Measurements from ENCODE around the gene COX8C.

The COX8C gene, protein sequence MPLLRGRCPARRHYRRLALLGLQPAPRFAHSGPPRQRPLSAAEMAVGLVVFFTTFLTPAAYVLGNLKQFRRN

DNA sequence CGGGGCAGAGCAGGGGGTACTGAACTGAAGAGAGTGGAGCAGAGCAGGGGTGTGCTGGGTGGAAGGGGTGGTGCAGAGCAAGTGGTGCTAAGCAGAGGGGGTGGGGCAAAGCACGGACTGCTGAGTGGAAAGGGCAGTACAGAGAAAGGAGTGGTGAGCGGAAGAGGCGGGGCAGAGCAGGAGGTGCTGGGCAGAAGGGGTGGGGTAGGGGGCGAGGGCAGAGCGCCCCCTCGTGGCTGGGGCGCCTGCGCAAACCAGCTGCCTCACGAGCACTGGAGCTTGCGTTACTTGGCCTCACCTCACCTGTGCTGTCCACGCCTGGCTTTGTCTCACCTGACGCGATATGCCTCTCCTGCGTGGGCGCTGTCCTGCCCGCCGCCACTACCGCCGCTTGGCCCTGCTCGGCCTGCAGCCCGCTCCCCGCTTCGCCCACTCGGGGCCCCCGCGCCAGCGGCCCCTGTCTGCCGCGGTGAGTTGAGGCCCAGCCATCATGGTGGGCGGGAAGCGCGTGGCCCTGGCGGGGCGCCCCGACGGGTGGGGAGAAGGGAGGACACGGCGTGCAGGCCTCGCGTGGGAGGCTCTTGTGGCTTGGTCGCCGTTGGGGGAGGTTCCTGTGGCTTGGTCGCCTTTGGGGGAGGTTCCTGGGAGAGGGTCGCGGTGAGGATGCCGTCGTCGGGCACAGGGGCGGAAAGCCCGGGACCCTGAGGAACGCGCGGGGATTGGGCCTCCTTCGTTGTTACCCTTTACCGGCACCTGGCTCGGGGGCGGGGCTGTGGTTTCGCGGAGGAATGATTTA, at the start of gene COX8C:
Gene COX8C, plus strand, starts transcription at position 257 of the 796 bp plus-strand sequence. Its CDS starts 87 bp downstream, at position 344.
- DNase-seq, result no peak

DNA sequence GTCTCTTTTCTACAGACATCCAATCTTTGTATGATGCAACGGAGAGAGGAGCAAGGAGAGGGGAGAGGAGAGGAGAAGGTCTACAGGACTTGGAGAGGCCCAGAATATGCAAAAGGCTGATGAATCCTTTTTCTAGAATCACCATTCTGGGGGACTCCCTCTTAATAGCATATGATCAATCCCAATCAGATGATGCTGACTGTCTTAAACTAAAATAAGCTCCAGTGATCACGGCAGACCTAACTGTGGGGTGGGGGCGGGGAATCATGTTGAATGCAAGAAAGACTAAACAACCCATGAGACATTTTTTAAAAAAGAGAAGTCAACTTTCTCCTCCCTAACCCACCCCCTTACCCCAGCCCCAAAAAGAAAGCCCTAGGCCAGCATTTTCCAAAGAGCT, 47.6 kb upstream of the COX8C start:
- DNase-seq, result no peak

- no peak for DNase-seq
Measured at GRCh38 chr14:93299866-93300265, 47.1 kb upstream of the COX8C start.

DNA sequence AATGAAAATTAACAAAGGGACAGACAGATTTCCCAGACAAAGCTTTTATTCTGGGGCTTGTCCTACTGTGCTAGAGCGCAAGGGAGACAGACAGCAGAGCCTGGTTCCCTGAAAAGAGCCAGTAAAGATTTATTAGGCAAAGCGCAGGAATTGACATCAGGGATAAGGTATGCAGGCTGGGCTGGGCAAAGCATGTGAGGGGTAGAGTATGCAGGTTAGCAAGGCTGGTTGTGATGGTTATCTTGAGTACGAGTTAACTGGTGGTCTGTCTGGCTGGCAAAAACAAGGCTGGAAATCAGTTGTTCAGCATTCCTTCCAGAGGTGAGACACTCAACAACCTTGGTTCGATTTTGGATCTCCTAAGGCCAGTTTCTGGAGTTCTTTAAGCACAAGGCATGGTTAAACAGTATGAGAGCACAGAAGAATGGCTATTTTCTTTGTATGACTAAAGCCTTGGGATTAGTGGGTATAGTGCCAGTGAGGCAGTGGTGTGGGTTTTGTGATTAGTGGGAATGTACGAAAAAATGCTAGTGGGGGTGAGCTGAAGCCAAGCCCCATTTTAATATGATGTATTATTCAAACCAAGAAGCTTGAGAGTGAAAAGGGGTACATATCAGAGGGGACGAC, 45.0 kb upstream of the COX8C start:
- no peak for DNase-seq

DNA sequence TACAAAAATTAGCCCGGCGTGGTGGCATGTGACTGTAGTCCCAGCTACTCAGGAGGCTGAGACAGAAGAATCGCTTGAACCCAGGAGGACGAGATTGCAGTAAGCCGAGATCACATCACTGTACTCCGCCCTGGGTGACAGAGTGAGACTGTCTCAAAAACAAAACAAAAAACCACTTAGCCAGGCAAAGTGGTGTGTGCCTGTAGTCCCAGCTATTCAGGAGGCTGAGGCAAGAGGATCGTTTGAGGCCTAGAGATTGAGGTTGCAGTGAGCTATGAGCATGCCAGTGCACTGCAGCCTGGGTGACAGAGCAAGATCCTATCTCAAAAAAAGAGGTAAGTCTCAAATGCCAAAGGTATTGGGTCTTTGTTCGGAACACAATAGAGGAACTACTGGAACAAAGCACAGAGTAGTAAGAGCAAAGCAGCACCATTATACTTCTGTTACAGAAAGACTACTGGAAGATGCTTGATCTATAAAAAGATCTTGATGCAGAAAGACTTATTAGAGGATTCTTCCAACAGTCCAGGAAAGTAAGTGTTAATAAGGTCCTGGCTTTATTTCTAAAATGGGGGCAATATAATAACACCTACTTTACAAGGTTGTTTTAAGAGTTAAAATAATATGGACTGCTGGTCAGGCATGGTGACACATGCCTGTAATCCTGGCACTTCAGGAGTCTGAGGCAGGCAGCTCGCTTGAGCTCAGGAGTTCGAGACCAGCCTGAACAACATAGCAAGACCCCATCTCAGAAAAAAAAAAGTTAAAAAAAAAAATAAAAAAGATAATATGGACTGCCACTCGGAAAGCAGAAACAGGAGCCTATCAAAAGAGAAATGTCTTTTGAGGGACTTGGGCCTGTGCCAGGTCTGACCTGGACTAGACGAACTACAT, 44.0 kb upstream of the COX8C start:
- no peak for DNase-seq

DNA sequence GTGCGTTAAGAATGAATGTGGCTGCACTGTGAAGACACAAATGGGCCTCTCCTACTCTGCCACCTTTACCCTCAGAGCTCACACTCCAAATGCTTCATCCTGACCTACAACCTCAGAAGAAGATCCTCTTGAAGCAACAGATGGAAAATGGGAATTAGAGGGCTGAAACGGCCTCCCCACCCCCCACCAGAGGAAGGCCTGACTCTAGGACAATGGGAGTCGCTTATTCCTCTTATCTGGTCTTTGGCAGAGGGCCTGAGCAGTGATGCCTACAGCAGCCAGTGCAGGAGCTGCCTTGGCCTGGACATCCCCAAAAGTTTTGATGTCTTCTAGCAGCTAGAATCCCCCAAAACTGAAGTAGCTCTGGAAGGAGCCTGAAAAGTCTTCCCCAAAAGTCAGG, 43.3 kb upstream of the COX8C start:
- no peak for DNase-seq

DNA sequence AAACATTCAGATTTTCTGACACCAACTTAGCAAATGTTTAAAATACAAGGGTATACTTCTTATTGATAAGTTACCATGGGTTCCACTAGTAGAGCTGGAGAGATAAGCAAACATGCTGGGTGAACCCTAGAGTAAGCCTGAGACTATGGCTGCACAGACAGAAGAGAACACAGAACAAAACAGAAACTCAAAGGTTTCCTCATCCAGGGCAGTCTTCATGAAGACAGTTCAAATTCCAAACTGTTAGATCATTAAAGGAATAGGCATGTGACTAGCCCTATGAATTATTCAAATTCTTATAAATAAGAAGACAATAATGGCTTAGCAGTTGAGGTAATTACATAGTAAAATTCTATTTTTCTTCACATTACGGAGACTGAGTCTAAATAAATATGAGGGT, 42.2 kb upstream of the COX8C start:
- DNase-seq, result no peak

GRCh38 chr14:93305725-93306418, 41.1 kb upstream of the COX8C start:
- no peak for DNase-seq

- DNase-seq, result no peak
Measured at GRCh38 chr14:93306812-93307211, 40.2 kb upstream of the COX8C start.

- DNase-seq, result no peak
Measured at GRCh38 chr14:93308686-93309345, 38.2 kb upstream of the COX8C start.

- no peak for DNase-seq
Measured at GRCh38 chr14:93309427-93309966, 37.5 kb upstream of the COX8C start.

GRCh38 chr14:93311082-93311481, 35.9 kb upstream of the COX8C start:
- DNase-seq, result no peak

DNA sequence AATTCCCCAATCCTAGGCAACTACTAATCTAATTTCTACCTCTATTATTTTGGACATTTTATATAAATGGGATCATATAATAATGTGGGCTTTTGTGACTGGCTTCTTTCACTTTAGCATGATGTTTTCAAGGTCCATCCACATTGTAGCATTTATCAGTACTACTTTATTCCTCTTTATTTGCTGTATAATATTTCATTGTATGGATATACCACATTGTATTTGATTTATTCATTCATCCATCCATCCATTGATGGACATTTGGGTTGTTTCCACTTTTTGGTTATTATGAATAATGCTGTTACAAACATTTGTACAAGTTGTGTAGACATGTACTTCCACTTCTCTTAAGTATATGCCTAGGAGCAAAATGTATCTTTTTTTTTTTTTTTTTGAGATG, 31.4 kb upstream of the COX8C start:
- DNase-seq, result no peak

- DNase-seq, result no peak
Measured at GRCh38 chr14:93316716-93317115, 30.3 kb upstream of the COX8C start.

GRCh38 chr14:93317210-93317874, 29.6 kb upstream of the COX8C start:
- DNase-seq, result no peak

DNA sequence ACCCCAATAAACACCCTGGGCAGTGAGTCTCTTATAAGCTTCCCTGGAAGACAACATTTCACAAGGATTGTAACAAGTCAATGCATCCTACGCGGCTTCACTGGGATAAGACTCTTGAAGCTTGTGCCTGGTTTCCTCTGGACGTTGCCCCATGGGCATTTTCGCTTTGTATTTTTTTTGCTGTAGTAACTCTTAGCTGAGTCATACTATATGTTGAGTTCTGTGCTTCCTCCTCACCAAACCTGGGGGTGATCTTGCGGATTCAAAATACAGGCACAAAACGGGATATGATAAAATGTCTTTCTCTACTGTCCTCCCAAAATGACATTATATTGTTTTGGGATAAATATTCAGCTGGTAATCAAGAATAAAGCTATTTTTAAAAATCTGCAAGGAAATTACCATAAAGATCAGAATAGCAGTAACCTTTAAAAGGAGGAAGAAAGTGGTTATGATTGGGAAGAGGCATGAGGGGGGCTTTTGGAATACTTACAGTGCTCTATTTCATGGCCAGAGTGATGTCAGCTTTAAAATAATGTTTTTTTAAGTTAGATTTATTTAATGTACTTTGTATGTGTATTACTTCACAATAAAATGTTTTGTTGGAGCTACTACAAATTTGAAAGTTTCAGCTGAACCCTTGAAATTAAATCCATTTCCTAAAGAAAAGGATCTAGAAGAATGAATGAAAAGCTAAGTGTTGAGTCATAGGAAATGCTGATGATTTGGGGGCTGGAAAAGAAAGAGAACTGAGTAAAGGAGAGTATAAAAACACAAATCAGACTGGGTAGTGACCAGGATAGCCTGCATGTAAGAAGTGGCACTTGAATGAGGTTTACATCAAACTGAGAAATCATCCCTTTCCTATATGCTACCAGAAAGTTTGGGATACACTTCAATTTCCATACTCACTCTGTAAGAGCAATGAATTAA, 28.8 kb upstream of the COX8C start:
- DNase-seq, result no peak

- no peak for DNase-seq
Measured at GRCh38 chr14:93318927-93319326, 28.1 kb upstream of the COX8C start.

DNA sequence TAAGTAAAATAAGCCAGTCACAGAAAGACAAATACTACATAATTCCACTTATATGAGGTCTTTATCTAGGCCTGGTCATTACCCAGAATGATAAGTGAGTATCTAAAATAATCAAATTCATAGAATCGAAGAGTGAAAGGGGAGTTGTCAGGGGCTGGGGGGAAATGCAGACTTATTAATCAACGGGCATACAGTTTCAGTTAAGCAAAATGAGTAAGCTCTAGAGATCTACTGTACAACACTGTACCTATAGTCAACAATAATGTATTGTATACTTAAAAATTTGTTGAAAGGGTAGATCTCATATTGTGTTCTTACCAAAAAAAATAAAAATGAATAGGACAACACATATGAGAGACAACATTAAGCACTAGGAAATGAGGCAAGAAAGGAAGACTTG, 27.5 kb upstream of the COX8C start:
- DNase-seq, result no peak

DNA sequence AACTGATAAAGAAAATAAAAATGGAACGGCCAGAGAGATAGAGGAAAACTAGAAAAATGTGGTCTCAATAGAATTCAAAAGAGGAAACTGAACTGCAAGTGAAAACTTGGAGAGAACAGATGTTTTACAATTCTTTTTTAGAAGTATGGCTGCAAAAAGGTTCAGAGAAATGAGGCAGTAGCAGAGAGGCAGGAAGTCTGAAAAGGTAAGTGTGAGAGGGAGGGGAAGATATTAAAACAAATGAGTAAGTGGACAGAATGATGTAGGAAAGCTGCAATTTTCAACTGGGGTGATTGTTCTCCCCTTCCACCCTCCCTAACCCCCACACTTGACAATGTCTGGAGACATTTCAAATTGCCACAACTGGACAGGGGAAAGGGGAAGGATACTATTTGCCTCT, 27.0 kb upstream of the COX8C start:
- no peak for DNase-seq

- DNase-seq, result no peak
Measured at GRCh38 chr14:93320489-93320888, 26.5 kb upstream of the COX8C start.

Data from NCI-H1694 treated with DMSO at 0.1 percent for 48 hours (cell line).